ENCODE measurements around the gene TTC33. TPM values are rescaled to one million over a fixed set of nuclear protein-coding genes. Genes with fewer than 3 reads are reported as not detected.

The TTC33 gene
- total and polyA plus RNA-seq, 2 of the 13 experiments (the other 11 are each of a cell fraction or from before 2014, with no cell fraction given) = 4.5 to 20.0 TPM

GRCh38 chr5:40798012-40798800 lies 42.4 kb upstream of the TTC33 start, which contains the start of gene PRKAA1 (continued):
- TF ChIP-seq POGZ (CRISPR knock-in tag; IDR thresholded peaks at IDR 0.05) = peak; percentile 53; the same call in 1 of the 2 replicates
- TF ChIP-seq ZNF44 (CRISPR knock-in tag; IDR thresholded peaks at IDR 0.05) = no peak
- 0 out of 2 replicates have a peak, but pooled peaks have one; percentile 48 for TF ChIP-seq ZNF142 (CRISPR knock-in tag; IDR thresholded peaks at IDR 0.05)
- no peak for TF ChIP-seq FOXP1 (IDR thresholded peaks at IDR 0.05)
- TF ChIP-seq FOXP1 (CRISPR knock-in tag; IDR thresholded peaks at IDR 0.05) = no peak
- peak; percentile 32; the same call in 1 of the 2 replicates for TF ChIP-seq SPEN (CRISPR knock-in tag; IDR thresholded peaks at IDR 0.05; ENCODE audit: low read depth)
- no peak for TF ChIP-seq KLF15 (CRISPR knock-in tag; IDR thresholded peaks at IDR 0.05; ENCODE audit: borderline replicate concordance)
- TF ChIP-seq SIN3A (IDR thresholded peaks at IDR 0.05; ENCODE audit: borderline replicate concordance, low read depth, low read length) = no peak
- TF ChIP-seq ATRX (CRISPR knock-in tag; IDR thresholded peaks at IDR 0.05; ENCODE audit: borderline replicate concordance) = no peak
- peak; percentile 30; the same call in 1 of the 2 replicates for TF ChIP-seq FOXA3 (CRISPR knock-in tag; IDR thresholded peaks at IDR 0.05)
- TF ChIP-seq MAX (IDR thresholded peaks at IDR 0.05) = peak; percentile 80
- peak; percentile 24; the same call in 1 of the 2 replicates for TF ChIP-seq ZNF124 (CRISPR knock-in tag; IDR thresholded peaks at IDR 0.05)
- TF ChIP-seq ELF1 (CRISPR knock-in tag; IDR thresholded peaks at IDR 0.05) = 0 out of 2 replicates have a peak, but pooled peaks have one; percentile 45
- TF ChIP-seq PAF1 (CRISPR knock-in tag; IDR thresholded peaks at IDR 0.05) = no peak
- no peak for TF ChIP-seq GLI4 (CRISPR knock-in tag; IDR thresholded peaks at IDR 0.05; ENCODE audit: borderline replicate concordance)
- peak; percentile 82; the same call in 1 of the 2 replicates for TF ChIP-seq CREB3 (CRISPR knock-in tag; IDR thresholded peaks at IDR 0.05)
- peak; percentile 10 for TF ChIP-seq FOSL2 (CRISPR knock-in tag; IDR thresholded peaks at IDR 0.05)
- TF ChIP-seq UBTF (CRISPR knock-in tag; IDR thresholded peaks at IDR 0.05) = 0 out of 2 replicates have a peak, but pooled peaks have one; percentile 25
- 0 out of 2 replicates have a peak, but pooled peaks have one; percentile 22 for TF ChIP-seq TFE3 (CRISPR knock-in tag; IDR thresholded peaks at IDR 0.05)
